DND-41 (cell line): ENCODE data around the gene FBXL19.

ENCODE experiments used
- EZH2 ChIP-seq: IDR thresholded peaks from 3 replicates; pipeline ENCODE4 v1.6.1; 2012; ENCODE audit warnings: borderline replicate concordance, low read depth, mild to moderate bottlenecking, moderate library complexity, low read length, inconsistent platforms; ENCODE audit not compliant: severe bottlenecking
- TF ChIP-seq, protein P1 (sequence below): IDR thresholded peaks from 2 replicates; pipeline ENCODE4 v1.5.1; 2012; ENCODE audit warnings: borderline replicate concordance, low read length, moderate library complexity, mild to moderate bottlenecking; ENCODE audit not compliant: poor library complexity, severe bottlenecking; ENCODE audit errors: extremely low read depth

DNA sequence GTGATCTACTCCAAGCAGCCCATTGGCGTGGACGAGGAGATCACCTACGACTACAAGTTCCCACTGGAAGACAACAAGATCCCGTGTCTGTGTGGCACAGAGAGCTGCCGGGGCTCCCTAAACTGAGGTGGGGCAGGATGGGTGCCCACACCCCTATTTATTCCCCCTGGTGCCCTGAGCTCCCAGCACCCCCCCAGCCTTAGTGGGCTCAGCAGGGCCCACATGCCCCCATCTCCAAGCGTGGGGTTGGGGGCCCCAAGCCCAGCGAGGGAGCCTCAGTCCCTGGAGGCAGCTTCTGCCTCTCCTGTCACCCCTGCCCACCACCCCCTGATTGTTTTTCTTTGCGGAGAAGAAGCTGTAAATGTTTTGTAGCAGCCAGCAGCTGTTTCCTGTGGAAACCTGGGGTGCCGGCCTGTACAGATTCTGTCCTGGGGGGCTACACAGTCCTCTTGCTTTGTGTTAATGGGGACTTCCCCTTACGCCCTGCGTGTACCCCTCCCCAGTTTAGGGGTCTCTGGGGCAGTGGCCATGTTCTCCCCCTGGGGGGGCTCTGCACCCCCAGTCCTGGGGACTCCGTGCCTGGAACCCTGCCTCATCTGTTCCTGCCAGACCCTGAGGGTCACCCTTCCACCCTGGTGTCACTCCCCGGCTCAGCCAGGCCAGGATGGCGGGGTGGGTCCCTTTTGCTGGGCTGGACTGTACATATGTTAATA lies 60.7 kb downstream of the FBXL19 start:
- TF ChIP-seq, protein P1, sequence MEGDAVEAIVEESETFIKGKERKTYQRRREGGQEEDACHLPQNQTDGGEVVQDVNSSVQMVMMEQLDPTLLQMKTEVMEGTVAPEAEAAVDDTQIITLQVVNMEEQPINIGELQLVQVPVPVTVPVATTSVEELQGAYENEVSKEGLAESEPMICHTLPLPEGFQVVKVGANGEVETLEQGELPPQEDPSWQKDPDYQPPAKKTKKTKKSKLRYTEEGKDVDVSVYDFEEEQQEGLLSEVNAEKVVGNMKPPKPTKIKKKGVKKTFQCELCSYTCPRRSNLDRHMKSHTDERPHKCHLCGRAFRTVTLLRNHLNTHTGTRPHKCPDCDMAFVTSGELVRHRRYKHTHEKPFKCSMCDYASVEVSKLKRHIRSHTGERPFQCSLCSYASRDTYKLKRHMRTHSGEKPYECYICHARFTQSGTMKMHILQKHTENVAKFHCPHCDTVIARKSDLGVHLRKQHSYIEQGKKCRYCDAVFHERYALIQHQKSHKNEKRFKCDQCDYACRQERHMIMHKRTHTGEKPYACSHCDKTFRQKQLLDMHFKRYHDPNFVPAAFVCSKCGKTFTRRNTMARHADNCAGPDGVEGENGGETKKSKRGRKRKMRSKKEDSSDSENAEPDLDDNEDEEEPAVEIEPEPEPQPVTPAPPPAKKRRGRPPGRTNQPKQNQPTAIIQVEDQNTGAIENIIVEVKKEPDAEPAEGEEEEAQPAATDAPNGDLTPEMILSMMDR, result no peak
- no peak for TF ChIP-seq EZH2
